DOHH2 (cell line): ENCODE measurements around the gene DNAH5.

ENCODE experiments used
- CTCF ChIP-seq: fragments of 200-600 bp; sonication (generic); IDR thresholded peaks from one replicate; pipeline ENCODE4 v1.5.1; 2014; ENCODE audit warnings: antibody characterized with exemption, mild to moderate bottlenecking, low read depth, low read length; ENCODE audit not compliant: poor library complexity, severe bottlenecking
- EZH2phosphoT487 ChIP-seq: fragments of 200-600 bp; sonication (generic); IDR thresholded peaks from 2 replicates; pipeline ENCODE4 v1.6.1; 2017; ENCODE audit warnings: borderline replicate concordance, mild to moderate bottlenecking, antibody characterized with exemption, low read length, moderate library complexity, mixed read lengths

- TF ChIP-seq CTCF (no peak), EZH2phosphoT487 (no peak)
Measured at GRCh38 chr5:13932561-13932960, 11.9 kb downstream of the DNAH5 start.
